B cell (primary cell): ENCODE data around the gene SNPH. TPM values are rescaled to one million over a fixed set of nuclear protein-coding genes. Genes with fewer than 3 reads are reported as not detected.

ENCODE experiments used
- ATAC-seq: fragments of 200-7000 bp; cut with Tn5 transposase; one replicate; pipeline ENCODE4 v1.10.0; 2021; ENCODE audit warnings: low read depth, mild to moderate bottlenecking, moderate number of reproducible peaks, moderate library complexity
- CTCF ChIA-PET: fragments of 350-600 bp; sonication (Branson Sonifier 250); formaldehyde crosslinking; loops from one replicate; lab custom pipeline; 2021; ENCODE audit warnings: antibody characterized with exemption, inconsistent platforms; lab: Charles Lee
- POLR2A ChIA-PET: fragments of 350-600 bp; sonication (Branson Sonifier 250); formaldehyde crosslinking; loops from one replicate; lab custom pipeline; 2021; ENCODE audit warnings: antibody characterized with exemption; lab: Charles Lee
- DNase-seq: peaks from one replicate; pipeline ENCODE4 v3.0.0; 2013
- H2AFZ ChIP-seq: 2 replicates; pipeline ENCODE4 v1.6.1; 2012; ENCODE audit warnings: mild to moderate bottlenecking, low read depth, low read length; ENCODE audit not compliant: insufficient read depth, poor library complexity, severe bottlenecking
- H3K27ac ChIP-seq, 2 donors: 1 replicate in 1 of 2; 2 replicates in 1 of 2; pipeline ENCODE4 v1.5.1; 2012 to 2013; ENCODE audit warnings: low read length in 2 of 2, mild to moderate bottlenecking in 2 of 2, moderate library complexity in 1 of 2
- H3K27me3 ChIP-seq, 4 experiments: fragments of 200-600 bp in 1 of 4; sonication (generic) in 1 of 4; replicated peaks in 1 of 4; 1 replicate in 2 of 4; 2 replicates in 2 of 4; pipeline versions ENCODE4 v1.6.1 to v1.7.0; 2013 to 2016; ENCODE audit warnings: low read length in 3 of 4, mild to moderate bottlenecking in 2 of 4, mixed read lengths in 1 of 4, moderate library complexity in 1 of 4; ENCODE audit not compliant: insufficient read depth in 4 of 4, control insufficient read depth in 3 of 4; ENCODE audit errors: control extremely low read depth in 1 of 4
- H3K36me3 ChIP-seq, 2 experiments: replicated peaks in 1 of 2; 1 replicate in 1 of 2; 2 replicates in 1 of 2; pipeline versions ENCODE4 v1.6.1 to v1.7.1; 2013; ENCODE audit warnings: low read length in 1 of 2; ENCODE audit not compliant: insufficient read depth in 2 of 2, control insufficient read depth in 1 of 2; ENCODE audit errors: control extremely low read depth in 1 of 2, extremely low read depth in 1 of 2
- H3K4me1 ChIP-seq, 2 donors: fragments of 200-600 bp in 1 of 2; sonication (generic) in 1 of 2; 1 replicate in 1 of 2; 2 replicates in 1 of 2; pipeline versions ENCODE4 v1.5.1 to v1.6.1; 2013 to 2017; ENCODE audit warnings: low read length in 2 of 2; ENCODE audit not compliant: control insufficient read depth in 2 of 2, insufficient read depth in 2 of 2
- H3K4me2 ChIP-seq: replicated peaks from 2 replicates; pipeline ENCODE3; 2012; ENCODE audit warnings: mild to moderate bottlenecking, low read depth, low read length; ENCODE audit not compliant: poor library complexity, severe bottlenecking
- H3K4me3 ChIP-seq, 5 experiments: fragments of 200-600 bp in 1 of 5; sonication (generic) in 1 of 5; 1 replicate in 3 of 5; 2 replicates in 2 of 5; pipeline versions ENCODE4 v1.5.1 to v1.7.0; 2011 to 2016; ENCODE audit warnings: low read length in 4 of 5, mild to moderate bottlenecking in 4 of 5, low read depth in 2 of 5, control low read depth in 1 of 5, moderate library complexity in 1 of 5; ENCODE audit not compliant: insufficient read depth in 1 of 5; ENCODE audit errors: control extremely low read depth in 1 of 5, extremely low read depth in 1 of 5
- H3K79me2 ChIP-seq: fragments of 200-600 bp; sonication (generic); one replicate; pipeline ENCODE4 v1.6.0; 2016; ENCODE audit warnings: low read length; ENCODE audit not compliant: control insufficient read depth, insufficient read depth
- H3K9ac ChIP-seq: fragments of 200-600 bp; sonication (generic); 2 replicates; pipeline ENCODE4 v1.6.1; 2017; ENCODE audit warnings: mild to moderate bottlenecking, low read length, moderate library complexity
- H3K9me3 ChIP-seq, 3 donors: one replicate each; pipeline versions ENCODE4 v1.6.1 to v1.7.1; 2013; ENCODE audit warnings: low read length in 2 of 3; ENCODE audit not compliant: control insufficient read depth in 2 of 3, insufficient read depth in 1 of 3; ENCODE audit errors: control extremely low read depth in 1 of 3
- H4K20me1 ChIP-seq: 2 replicates; pipeline ENCODE4 v1.6.0; 2012; ENCODE audit warnings: mild to moderate bottlenecking, low read length; ENCODE audit not compliant: insufficient read depth, control insufficient read depth, poor library complexity, severe bottlenecking
- H3K27ac Mint-ChIP-seq: one replicate; pipeline ENCODE4 v1.8.0; 2021; ENCODE audit warnings: mixed read lengths
- H3K27me3 Mint-ChIP-seq: one replicate; pipeline ENCODE4 v1.8.0; 2021; ENCODE audit warnings: mixed read lengths
- H3K4me1 Mint-ChIP-seq: one replicate; pipeline ENCODE4 v1.8.0; 2021; ENCODE audit warnings: mixed read lengths
- H3K4me3 Mint-ChIP-seq: one replicate; pipeline ENCODE4 v1.8.0; 2021; ENCODE audit warnings: mixed read lengths
- H3K9me3 Mint-ChIP-seq: one replicate; pipeline ENCODE4 v1.8.0; 2022; ENCODE audit warnings: mixed read lengths; ENCODE audit not compliant: insufficient read depth
- CTCF ChIP-seq: fragments of 200-600 bp; IDR thresholded peaks from one replicate; pipeline ENCODE4 v1.8.0; 2022; ENCODE audit warnings: antibody characterized with exemption, mild to moderate bottlenecking
- EZH2 ChIP-seq: IDR thresholded peaks from 2 replicates; pipeline ENCODE4 v1.6.1; 2012; ENCODE audit warnings: borderline replicate concordance, low read depth, mild to moderate bottlenecking, moderate library complexity, low read length; ENCODE audit not compliant: insufficient read depth, poor library complexity, severe bottlenecking
- WGBS: methylation state at CpG from one replicate; pipeline ENCODE4 v1.1.5; 2013; ENCODE audit warnings: missing lambda C conversion rate; ENCODE audit not compliant: insufficient coverage; 5-methylcytosine and 5-hydroxymethylcytosine counted together
- intact Hi-C: fragments of 100-400 bp; cut with micrococcal nuclease; formaldehyde crosslinking; loops from one replicate; pipeline ENCODE4 v1.10.0; 2022
- polyA plus RNA-seq: library from polyadenylated mRNA; depleted of rRNA; stranded (reverse); fragments of >200 nt; gene quantifications from 2 replicates; pipeline ENCODE4 v1.2.3, GENCODE V29; 2012
- total RNA-seq, 2 donors: library from RNA; stranded (reverse); fragments of 120-200 nt in 1 of 2; gene quantifications; 1 replicate in 1 of 2; 2 replicates in 1 of 2; pipeline versions ENCODE4 v1.2.3 to v1.2.4, GENCODE V29; 2013 to 2022

The SNPH gene
- total and polyA plus RNA-seq, 2 donors (not counting 1 experiment from before 2014, with no cell fraction given): 0.67 to 3.0 TPM

GRCh38 chr20:1315804-1316203 lies 49.7 kb downstream of the SNPH start:
- Histone ChIP-seq H3K4me1 (peaks cover 0 to 7% of the 10 kb centered on the region in 2 donors), H3K36me3 (no peaks in the 10 kb centered on the region), H3K4me2 (no peak overlapping the region), H3K9me3 (peaks cover 0 to 6% (median 0%) of the 10 kb centered on the region in 3 donors), H2AFZ (no peak overlapping the region), H3K27me3 (no peaks in the 10 kb centered on the region), H3K27ac (no peak overlapping the region), H3K4me3 (no peak overlapping the region), H3K79me2 (no peaks in the 10 kb centered on the region), H3K9ac (no peak overlapping the region), H4K20me1 (no peaks in the 10 kb centered on the region)
- H3K4me1 Mint-ChIP-seq: no peaks in the 10 kb centered on the region
- ChIA-PET POLR2A (no interaction called here), CTCF (interaction anchor here (0.5 to 3.7 kb wide), 5 partner anchors 9 to 862 kb away, joined by 4 to 63 read pairs (median 9); no protein-coding TSS in a partner anchor)
- H3K4me3 Mint-ChIP-seq: no peak overlapping the region
- no peak for ATAC-seq
- TF ChIP-seq CTCF (no peak), EZH2 (no peak)
- H3K9me3 Mint-ChIP-seq: no peaks in the 10 kb centered on the region
- DNase-seq: no peak
- 90% methylated on average over 2 of the region's 5 CpGs for WGBS
- intact Hi-C loops: no loop called here
- peaks cover 4% of the 10 kb centered on the region for H3K27me3 Mint-ChIP-seq
- H3K27ac Mint-ChIP-seq: no peak overlapping the region

GRCh38 chr20:1317545-1318255 lies 51.6 kb downstream of the SNPH start:
- no peak for DNase-seq
- 60% methylated on average over 10 of the region's 12 CpGs for WGBS
- Histone ChIP-seq H3K79me2 (no peaks in the 10 kb centered on the region), H3K27ac (no peak overlapping the region), H3K4me1 (peaks cover 0 to 7% of the 10 kb centered on the region in 2 donors), H3K4me2 (no peak overlapping the region), H3K27me3 (no peaks in the 10 kb centered on the region), H3K9ac (no peak overlapping the region), H4K20me1 (no peaks in the 10 kb centered on the region), H2AFZ (no peak overlapping the region), H3K9me3 (peaks cover 0 to 6% (median 0%) of the 10 kb centered on the region in 3 donors), H3K4me3 (no peak overlapping the region), H3K36me3 (no peaks in the 10 kb centered on the region)
- no peak for ATAC-seq
- no peak overlapping the region for H3K27ac Mint-ChIP-seq
- POLR2A ChIA-PET: no interaction called here
- CTCF ChIA-PET: interaction anchor here (3.7 kb wide), 1 partner anchor 119 kb away, joined by 63 read pairs; no protein-coding TSS in a partner anchor
- intact Hi-C loops: no loop called here
- H3K9me3 Mint-ChIP-seq: no peaks in the 10 kb centered on the region
- TF ChIP-seq CTCF (no peak), EZH2 (no peak)
- peaks cover 4% of the 10 kb centered on the region for H3K27me3 Mint-ChIP-seq
- H3K4me3 Mint-ChIP-seq: no peak overlapping the region
- H3K4me1 Mint-ChIP-seq: no peaks in the 10 kb centered on the region
